Activated CD4-positive, alpha-beta T cell treated with anti-CD3 and anti-CD28 coated beads, Interleukin-10, Interleukin-2, amounts not matched to agents 100 ng/mL and 50 ng/mL, durations not matched to agents 16 hours and 8 hours (primary cell): ENCODE data around the gene FASN.

ENCODE experiments used
- DNase-seq: peaks from one replicate; pipeline ENCODE4 v3.0.0-alpha.2; 2020

Gene FASN

GRCh38 chr17:82100502-82101298 lies 2.7 kb upstream of the FASN start:
- DNase-seq = no peak

GRCh38 chr17:82098939-82099763 lies 1.1 kb upstream of the FASN start:
- DNase-seq = no peak

GRCh38 chr17:82097919-82098168 lies 192 bp downstream of the FASN start:
- no peak for DNase-seq

- DNase-seq = peak; percentile 39
Observed at GRCh38 chr17:82097184-82097918, 685 bp downstream of the FASN start.

- DNase-seq = no peak
Observed at GRCh38 chr17:82096709-82097183, 1.3 kb downstream of the FASN start.

- DNase-seq = no peak
Observed at GRCh38 chr17:82095777-82096708, 2.0 kb downstream of the FASN start.

- DNase-seq = no peak
Observed at GRCh38 chr17:82094931-82095776, 2.9 kb downstream of the FASN start.

GRCh38 chr17:82092995-82093751 lies 4.9 kb downstream of the FASN start:
- DNase-seq = no peak

- no peak for DNase-seq
Observed at GRCh38 chr17:82092628-82092994, 5.4 kb downstream of the FASN start.

GRCh38 chr17:82092094-82092586 lies 5.9 kb downstream of the FASN start:
- no peak for DNase-seq

GRCh38 chr17:82091264-82092066 lies 6.6 kb downstream of the FASN start:
- DNase-seq = no peak

GRCh38 chr17:82090549-82091263 lies 7.3 kb downstream of the FASN start:
- no peak for DNase-seq

GRCh38 chr17:82089723-82090548 lies 8.1 kb downstream of the FASN start:
- no peak for DNase-seq

- no peak for DNase-seq
Observed at GRCh38 chr17:82088838-82089722, 9.0 kb downstream of the FASN start.

GRCh38 chr17:82087961-82088837 lies 9.8 kb downstream of the FASN start:
- DNase-seq = no peak
